NCI-H345 treated with DMSO at 0.1 percent for 48 hours (cell line): Measurements from ENCODE around the gene ZNF213.
A peak's percentile ranks its signal among the peaks of the same experiment; 100 is the strongest.
"Not testable (repeated sequence)": the region's sequence is repeated elsewhere in the genome, so short reads cannot be mapped to it uniquely, and the experiment has no call there.

Experiments used
- DNase-seq: peaks from one replicate; lab custom pipeline; 2025; ENCODE audit not compliant: unreplicated experiment; lab: John Stamatoyannopoulos, UW

Gene ZNF213

DNA sequence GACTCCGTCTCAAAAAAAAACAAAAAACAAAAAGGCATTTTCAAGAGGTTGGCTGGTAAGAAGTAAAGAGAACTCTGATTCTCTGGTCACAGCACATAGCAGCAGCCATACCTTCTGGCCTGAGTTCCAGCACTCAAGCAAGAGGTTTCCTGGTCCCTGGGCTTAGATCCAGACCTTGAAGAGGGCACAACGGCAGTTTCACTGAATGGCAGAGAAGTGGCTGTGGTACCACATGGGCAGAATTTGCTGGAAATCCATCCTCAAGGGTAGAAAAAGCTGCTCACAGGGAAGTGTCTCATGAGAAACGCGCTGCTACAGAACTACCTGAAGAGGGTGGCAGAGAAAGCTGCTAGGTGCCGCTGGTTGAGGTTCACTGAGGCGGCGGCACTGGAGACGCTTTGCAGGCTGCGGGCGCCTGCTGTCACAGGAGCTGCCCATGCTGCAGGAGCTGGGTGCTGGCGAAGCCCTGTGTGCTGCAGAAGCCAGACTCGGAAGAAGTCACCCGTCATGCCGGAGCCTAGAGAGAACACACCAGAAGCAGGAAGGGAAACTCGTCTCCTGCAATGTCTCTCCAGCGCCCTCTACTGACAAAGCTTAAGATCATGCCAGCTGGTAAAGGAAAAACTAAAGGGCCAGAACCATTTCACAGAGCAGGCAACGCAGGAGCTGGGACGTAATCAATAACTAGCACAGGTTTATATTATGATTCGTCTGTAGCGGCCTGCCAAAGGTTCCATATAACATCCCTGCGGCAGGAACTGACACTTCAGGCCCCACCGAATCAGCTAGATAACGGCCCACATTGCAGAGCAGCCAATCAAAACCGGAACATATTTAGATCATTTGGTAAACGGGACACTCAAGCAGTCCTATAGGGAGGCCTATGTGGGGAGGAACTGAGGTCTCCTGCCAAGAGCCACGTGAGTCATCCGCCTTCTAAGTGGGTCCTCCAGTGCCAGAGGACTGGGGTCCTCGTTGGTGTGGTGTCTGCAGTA lies 5.4 kb upstream of the ZNF213 start:
- DNase-seq: peak; percentile 77

- no peak for DNase-seq
These were observed 3.0 kb upstream of the ZNF213 start for GRCh38 chr16:3131755-3132377.

- no peak for DNase-seq
These were observed 985 bp upstream of the ZNF213 start for GRCh38 chr16:3133844-3134243.

DNA sequence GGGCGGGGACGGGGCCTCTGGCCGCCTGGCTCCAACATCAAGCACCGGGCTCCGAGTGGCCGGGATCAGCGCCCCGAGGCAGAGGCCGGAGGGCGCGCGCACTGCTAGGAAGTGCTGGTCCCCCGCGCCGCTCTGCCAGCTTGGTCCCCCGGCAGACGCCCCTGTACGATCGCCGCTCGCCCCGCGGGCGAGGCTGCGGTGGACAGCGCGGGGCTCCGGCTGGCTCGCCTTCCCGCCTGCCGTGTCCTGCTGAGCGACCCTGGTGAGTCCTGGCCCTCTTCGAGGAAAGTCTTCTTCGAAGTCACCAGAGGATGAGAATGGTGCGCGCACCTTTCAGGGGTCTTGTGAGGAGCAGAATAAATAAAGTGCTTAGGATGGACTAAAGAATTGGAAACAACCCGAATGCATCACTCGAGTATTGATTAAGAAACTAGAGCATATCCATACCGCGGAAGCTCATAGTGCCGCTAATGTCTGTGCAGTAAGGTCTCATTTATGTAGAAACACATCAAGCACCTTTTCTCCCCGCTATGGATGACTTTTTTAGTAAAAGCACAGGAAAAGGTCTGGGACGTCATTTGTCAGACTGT lies 392 bp downstream of the ZNF213 start:
- no peak for DNase-seq

DNA sequence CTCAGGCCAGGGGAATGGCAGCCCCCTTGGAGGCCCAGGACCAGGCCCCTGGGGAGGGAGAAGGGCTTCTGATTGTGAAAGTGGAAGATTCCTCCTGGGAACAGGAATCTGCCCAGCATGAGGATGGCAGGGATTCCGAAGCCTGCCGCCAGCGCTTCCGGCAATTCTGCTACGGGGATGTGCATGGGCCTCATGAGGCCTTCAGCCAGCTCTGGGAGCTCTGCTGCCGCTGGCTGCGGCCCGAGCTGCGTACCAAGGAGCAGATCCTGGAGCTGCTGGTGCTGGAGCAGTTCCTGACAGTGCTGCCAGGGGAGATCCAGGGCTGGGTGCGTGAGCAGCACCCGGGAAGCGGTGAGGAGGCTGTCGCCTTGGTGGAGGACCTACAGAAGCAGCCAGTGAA lies 2.4 kb downstream of the ZNF213 start:
- DNase-seq: no peak

DNA sequence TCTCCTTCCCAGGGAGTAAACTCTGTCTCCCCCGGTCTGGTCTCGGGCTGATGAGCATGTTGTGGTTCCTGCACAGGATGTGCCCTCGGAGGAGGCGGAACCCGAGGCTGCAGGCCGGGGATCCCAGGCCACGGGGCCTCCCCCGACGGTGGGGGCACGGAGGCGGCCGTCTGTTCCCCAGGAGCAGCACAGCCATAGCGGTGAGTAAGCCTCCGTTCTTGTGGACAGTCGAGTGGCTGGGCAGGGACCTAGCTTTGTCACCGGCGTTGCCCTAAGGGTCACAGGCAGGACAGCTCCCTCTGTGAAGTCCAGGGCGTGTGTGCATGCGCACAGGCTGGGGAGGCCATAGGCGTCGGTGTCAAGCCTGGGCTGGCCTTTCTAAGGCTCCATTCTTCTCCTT lies 3.5 kb downstream of the ZNF213 start:
- DNase-seq: no peak

- DNase-seq: no peak
These were observed 4.1 kb downstream of the ZNF213 start for GRCh38 chr16:3138823-3139426.

DNA sequence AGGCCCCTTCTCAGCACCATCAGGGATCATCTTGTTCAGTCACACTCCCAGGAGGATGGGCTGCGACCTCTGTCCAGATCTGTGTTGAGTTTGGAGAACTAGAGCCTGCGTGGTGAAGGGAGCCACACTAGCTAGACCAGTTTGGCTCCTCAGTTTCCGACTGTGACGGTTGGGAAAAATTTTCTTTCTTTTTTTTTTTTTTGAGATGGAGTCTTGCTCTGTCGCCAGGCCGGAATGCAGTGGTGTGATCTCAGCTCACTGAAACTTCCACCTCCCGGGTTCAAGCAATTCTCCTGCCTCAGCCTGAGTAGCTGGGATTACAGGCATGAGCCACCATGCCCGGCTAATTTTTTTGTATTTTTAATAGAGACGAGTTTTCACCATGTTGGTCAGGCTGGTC lies 4.7 kb downstream of the ZNF213 start:
- DNase-seq: not testable (repeated sequence)

- DNase-seq: no peak
These were observed 6.0 kb downstream of the ZNF213 start for GRCh38 chr16:3140603-3141427.

DNA sequence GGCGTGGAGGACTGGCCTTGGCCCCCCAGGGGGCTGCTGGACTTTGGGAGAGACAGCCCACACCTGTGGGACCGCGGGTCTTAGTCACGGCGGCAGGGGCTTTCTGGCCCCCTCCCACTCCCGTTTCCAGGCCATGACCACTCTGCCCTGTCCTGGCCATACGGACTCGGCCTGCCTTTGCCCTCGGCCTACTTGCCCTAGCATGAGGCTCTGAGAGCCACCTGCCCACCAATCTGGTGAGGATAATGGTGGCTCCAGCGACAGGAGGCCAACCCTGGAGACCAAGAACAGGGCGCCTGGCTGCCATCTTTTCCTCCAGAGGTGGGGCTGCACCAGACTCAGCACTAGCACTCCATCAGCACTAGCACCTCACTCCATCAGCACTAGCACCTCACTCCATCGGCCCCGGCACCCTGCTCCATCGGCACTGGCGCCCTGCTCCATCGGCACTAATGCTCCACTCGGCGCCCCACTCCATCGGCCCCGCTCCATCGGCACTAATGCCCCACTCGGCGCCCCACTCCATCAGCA lies 7.0 kb downstream of the ZNF213 start:
- no peak for DNase-seq

DNA sequence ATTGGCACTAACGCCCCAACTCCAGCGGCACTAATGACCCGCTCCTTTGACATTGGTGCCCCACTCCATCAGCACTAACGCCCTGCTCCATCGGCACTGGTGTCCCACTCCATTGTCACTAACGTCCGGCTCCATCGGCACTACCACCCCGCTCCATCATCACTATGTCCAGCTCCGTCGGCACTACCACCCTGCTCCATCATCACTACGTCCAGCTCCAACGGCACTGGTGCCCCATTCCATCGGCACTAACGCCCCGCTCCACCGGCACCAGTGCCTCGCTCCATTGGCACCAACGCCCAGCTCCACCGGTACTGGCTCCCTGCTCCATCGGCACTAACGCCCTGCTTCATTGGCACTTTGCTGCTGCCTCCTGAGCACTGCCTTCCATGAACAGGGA lies 7.5 kb downstream of the ZNF213 start:
- DNase-seq: no peak

DNA sequence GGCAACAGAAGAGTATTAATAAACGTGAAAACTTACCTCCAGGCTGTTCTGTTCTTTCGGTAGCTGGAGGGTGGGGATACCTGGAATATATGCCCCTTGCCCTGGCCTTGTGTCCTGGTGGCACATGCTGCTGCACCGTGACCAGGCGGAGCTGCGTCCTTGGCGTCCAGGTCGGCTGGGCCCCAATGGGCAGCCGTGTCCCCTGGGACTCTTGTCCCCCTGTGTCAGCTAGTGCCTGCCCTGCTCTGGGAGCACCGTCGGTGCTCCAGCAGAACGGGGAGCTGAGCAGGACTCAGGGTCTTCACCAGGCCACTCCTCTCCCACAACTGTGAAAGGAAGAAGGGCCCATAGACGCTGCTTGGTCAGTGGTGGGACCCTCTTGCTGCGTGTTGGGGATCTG lies 7.9 kb downstream of the ZNF213 start:
- no peak for DNase-seq

DNA sequence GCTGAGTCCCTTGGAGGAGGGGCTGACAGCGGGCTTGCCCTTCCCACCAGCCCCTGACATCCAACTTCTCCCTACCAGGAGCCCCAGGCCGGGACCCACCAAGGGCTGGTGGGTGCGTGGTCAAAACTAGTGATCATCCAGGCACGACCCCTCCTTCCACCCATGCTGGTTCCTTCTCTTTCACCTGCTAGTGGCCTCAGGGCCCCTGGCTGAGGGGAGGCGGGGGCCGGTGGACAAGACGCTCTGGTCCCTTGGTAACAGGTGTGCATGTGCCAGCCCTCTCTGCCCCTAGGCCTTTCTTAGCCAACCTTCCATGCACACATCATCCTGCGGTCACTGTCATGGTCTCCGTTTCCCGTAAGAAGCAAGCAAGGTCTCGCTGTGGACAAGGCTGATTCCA lies 8.4 kb downstream of the ZNF213 start:
- no peak for DNase-seq

DNA sequence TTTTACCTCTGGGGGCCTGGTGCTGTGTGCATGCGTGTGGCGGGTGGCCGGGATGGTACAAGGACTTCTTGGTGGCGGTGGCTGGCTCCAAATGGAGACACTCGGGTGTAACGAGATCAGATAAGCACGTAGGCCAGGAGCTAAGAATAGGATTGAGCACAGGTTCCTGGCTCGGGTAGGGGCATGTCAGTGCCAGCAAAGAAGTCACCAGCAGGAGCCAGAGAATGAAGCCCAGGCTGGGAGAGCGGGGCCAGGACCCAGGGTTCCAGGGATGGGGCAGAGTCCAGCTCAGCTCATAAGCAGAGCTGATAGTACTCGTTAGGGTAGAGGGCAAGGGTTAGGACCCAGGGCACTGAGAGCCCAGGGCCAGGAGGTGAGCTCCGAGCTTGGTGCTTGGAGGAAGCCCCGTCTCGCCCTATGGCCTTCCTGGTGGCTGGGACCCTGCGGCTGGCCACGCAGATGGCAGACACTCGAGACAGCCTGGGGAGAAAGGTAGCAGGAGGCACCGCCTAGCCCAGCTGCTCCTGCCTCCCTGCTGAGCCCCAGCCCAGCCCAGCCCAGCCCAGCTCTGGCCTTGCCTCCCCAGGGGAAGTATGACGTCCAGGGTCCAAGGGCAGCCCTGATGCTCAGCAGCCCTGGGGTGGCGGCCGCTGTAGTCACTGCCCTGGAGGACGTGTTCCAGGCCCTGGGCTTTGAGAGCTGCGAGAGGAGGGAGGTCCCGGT lies 8.9 kb downstream of the ZNF213 start:
- no peak for DNase-seq

GRCh38 chr16:3144321-3144983 lies 9.6 kb downstream of the ZNF213 start:
- no peak for DNase-seq

DNA sequence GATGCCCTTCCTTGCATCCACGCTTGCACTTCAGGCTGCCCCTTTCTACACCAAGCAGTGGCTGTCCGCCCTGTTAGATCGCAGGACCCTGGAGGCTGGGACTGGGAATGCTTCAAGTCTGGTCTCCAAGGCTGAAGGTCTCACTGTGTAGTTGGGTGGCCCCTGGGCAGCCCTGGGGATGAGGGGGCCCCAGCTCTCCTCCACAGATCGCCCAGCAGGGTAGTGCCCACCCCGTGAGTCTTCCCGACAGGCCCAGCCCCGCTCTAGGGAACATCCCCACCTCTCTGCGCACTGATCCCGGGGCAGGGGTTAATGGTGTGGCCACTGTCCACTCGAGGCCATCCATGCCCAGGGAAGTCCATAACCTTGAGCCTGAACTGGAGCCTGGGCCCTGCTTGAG lies 10.3 kb downstream of the ZNF213 start:
- DNase-seq: no peak

DNA sequence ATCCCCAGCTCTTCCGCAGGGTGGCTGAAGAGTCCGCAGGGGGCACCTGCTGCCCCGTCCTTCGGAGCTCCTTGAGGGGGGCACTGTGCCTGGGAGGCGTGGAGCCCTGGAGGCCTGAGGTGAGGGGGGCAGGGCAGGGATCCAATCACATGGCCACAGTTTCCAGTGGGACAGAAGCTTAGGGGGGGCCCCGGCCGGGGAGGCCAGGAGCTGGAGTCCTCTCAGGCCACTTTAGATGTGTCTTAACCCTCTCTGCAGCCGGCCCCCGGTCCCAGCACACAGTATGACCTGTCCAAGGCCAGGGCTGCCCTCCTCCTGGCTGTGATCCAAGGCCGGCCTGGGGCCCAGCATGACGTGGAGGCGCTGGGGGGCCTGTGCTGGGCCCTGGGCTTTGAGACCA lies 10.8 kb downstream of the ZNF213 start:
- DNase-seq: no peak

GRCh38 chr16:3147046-3147756 lies 12.4 kb downstream of the ZNF213 start:
- no peak for DNase-seq

GRCh38 chr16:3147757-3148104 lies 12.9 kb downstream of the ZNF213 start:
- DNase-seq: no peak
